OCI-LY7 (cell line): ENCODE data around the gene PRKAA1.

Experiments
- EZH2phosphoT487 ChIP-seq: fragments of 200-600 bp; sonication (generic); IDR thresholded peaks from 2 replicates; pipeline ENCODE4 v1.6.1; 2018; ENCODE audit warnings: low read depth, borderline replicate concordance, mild to moderate bottlenecking, mixed run types, antibody characterized with exemption, low read length, moderate library complexity, mixed read lengths
- TF ChIP-seq, protein P1 (sequence below): fragments of 200-600 bp; sonication (generic); conservative IDR thresholded peaks from 2 replicates; pipeline ENCODE4 v1.5.1; 2014; ENCODE audit warnings: mild to moderate bottlenecking, antibody characterized with exemption, low read length, moderate library complexity, mixed read lengths

DNA sequence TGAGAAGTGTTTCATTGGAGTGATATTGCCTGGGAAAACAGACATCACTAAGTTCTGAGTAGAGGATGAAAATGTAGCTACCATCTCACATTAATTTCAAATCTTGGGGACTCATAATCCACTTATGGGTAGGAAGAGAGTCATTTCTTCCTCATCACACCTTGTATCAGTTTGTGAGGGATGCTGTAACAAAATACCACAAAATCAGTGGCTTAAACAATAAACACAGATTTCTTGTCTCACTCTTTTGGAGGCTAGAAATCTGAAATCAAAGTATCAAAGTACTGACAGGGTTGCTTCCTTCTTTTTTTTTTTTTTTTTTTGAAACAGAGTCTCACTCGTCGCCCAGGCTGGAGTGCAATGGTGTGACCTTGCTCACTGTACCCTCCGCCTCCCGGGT is 46.4 kb upstream of the PRKAA1 start:
- TF ChIP-seq, protein P1, sequence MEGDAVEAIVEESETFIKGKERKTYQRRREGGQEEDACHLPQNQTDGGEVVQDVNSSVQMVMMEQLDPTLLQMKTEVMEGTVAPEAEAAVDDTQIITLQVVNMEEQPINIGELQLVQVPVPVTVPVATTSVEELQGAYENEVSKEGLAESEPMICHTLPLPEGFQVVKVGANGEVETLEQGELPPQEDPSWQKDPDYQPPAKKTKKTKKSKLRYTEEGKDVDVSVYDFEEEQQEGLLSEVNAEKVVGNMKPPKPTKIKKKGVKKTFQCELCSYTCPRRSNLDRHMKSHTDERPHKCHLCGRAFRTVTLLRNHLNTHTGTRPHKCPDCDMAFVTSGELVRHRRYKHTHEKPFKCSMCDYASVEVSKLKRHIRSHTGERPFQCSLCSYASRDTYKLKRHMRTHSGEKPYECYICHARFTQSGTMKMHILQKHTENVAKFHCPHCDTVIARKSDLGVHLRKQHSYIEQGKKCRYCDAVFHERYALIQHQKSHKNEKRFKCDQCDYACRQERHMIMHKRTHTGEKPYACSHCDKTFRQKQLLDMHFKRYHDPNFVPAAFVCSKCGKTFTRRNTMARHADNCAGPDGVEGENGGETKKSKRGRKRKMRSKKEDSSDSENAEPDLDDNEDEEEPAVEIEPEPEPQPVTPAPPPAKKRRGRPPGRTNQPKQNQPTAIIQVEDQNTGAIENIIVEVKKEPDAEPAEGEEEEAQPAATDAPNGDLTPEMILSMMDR: no peak
- no peak for TF ChIP-seq EZH2phosphoT487
